T-helper 22 cell (primary cell): ENCODE data around the gene ADAMTS6.
"Not testable (repeated sequence)": the region's sequence is repeated elsewhere in the genome, so short reads cannot be mapped to it uniquely, and the experiment has no call there.

Experiments
- DNase-seq: peaks from one replicate; pipeline ENCODE4 v3.0.0-alpha.2; 2020; ENCODE audit warnings: low read depth

The ADAMTS6 gene

DNA sequence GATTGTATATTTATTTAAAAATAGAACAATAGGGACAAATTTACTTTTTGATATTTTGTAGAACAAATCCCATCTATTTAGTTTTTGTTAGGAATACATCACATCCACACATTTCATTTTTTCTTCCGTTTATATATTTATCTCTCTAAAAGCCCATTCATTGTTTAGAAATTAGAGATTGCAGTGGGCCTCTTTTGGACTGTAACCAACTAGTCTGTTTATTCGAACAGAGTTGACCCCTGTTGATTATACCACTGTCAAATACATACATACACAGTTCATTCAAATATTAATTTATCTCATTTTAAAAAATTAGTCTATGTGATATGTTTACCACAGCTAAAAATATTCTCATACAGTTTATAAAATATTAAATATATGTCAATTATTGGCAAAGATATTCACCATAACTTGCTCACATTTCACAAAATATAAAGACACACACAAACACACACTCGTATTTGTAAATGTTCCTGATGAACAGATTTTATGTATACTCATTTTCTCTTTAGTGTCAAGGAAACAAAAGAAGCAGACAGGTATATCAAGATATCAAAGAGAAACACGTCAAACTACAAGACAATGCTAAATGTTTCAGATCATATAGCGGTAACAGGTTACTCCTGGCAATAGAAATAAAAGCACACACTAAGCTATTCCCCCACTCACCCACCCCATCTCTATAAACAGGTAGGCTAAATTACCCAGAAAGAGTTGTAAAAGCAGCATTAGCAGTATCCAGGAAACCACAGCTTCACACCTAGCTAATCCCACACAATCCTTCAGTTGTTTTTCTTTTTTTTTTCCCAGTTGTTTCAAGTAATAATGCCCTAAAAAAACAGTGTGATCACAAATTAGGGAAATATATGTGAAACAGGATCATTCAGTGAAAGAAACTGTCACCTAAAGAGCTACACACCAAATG is 283.9 kb downstream of the ADAMTS6 start:
- no peak for DNase-seq

DNA sequence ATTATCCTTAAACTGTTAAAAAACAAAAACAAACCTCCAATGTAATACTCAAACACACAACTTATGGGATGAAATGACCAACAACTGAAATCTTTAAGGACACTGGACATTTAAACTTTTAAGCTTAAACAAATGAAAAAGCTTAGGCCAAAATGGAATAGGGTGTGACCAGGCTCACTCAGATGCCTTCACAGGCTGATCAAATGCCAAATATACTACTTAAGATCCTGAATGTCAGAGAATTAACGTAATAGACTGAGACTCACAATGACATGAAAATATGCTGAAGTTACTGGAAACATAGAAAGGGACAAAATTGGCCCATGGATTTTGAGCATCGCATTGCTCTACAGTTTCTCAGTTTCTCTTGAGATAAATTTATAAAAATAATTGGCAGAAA is 286.8 kb downstream of the ADAMTS6 start:
- DNase-seq: no peak

GRCh38 chr5:65192331-65192730 is 289.4 kb downstream of the ADAMTS6 start:
- no peak for DNase-seq

GRCh38 chr5:65191554-65192135 is 290.1 kb downstream of the ADAMTS6 start:
- DNase-seq: no peak

- no peak for DNase-seq
These were observed 291.2 kb downstream of the ADAMTS6 start for GRCh38 chr5:65190328-65191053.

DNA sequence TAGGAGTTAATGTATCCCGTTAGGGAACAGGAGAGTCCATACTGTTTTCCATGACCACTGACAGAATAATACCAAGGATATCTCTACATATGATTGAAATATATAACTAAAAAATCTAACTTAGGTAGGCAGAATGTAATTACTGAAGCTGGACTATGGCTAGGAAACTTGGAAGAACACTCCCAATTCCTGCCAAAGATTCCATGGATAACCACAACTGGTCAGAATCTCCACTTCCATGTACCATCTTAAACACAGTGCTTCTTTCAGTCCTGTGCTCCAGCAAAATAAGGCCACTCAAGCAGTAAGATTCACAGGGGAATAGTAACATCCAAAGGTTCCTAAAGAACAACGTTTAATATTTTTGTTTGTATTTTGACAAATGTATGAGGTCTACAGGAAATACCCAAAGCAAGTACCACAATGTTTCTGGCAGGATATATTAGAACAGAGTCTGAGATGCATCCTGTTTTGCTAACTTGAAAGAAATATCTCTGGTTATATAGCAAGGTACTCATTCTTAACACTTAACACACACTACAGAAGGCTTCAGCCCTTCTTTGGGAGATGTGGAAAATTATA is 295.0 kb downstream of the ADAMTS6 start:
- no peak for DNase-seq

DNA sequence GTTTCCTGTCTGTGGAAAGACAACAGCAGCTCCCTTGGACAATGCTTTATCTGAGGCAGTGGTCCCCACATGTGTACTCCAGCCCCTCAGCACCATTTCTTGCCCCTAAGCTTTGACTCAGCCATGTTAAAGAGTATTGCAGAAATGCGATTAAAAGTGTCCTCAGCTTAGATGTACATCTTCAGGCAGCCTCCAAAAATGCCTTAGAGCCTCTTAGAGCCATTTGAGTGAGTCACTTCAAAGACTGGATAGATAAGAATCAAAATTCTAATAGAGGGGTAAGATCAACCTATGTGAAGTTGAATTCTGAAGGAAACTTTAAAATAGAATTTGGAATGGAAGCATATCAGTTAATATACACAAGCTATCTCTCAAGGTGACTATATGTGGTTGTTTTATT is 296.3 kb downstream of the ADAMTS6 start:
- DNase-seq: no peak

GRCh38 chr5:65184780-65185179 is 296.9 kb downstream of the ADAMTS6 start:
- DNase-seq: no peak

DNA sequence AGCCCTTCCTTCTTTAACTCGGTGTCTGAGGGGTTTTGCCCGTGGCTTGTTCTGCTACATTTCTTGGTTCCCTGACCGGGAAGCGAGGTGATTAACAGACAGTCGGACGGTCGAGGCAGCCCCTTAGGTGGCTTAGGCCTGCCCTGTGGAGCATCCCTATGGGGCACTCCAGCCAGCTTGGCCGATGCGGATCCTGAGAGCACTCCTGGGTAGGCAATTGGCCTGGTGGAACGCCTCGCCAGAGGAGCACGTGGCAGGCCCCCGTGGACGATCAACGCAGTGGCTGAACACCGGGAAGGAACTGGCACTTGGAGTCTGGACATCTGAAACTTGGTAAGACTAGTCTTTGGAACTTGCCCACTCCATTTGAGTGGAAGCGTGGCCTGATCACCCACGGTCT is 307.5 kb downstream of the ADAMTS6 start:
- not testable (repeated sequence) for DNase-seq

DNA sequence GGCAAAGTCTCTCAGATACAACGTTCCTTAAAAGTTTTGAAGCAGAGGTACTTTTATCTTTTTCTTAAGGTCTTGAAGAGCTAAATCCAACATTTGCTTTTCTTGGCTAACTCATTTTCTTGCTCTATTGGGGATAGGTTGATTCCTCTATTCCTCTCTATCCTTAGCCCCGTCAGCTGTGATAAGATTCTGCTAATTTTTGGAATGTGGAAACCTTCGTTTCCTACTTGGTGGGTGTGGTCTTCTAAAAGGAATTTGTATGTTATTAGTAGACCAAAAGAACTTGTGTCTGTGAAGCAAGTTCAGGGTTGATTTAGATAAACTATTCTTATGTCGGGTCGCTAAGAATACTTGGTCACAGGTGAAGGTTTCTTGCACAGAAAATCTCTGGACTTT is 308.6 kb downstream of the ADAMTS6 start:
- no peak for DNase-seq

GRCh38 chr5:65172486-65173129 is 309.1 kb downstream of the ADAMTS6 start:
- DNase-seq: no peak

DNA sequence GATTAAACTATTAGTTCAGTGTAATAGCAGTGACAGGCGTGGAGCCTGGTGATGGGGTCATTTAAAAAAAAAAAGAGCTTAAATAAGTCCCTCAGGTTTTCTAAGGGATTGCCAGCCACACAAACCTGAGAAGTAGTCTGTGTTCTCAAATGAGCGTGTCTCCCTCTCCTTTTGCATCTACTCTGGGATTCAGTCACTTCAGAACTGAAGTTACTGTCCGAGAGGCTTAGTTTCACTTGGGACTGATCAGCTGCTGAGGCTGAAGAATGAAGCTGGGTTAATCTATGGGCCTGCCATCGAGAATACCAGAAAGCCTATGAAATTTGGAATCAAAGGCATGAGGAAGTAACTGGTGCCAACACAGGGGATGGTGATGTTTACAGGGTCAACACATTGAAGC is 310.1 kb downstream of the ADAMTS6 start:
- no peak for DNase-seq

- DNase-seq: no peak
These were observed 318.0 kb downstream of the ADAMTS6 start for GRCh38 chr5:65163698-65164097.

DNA sequence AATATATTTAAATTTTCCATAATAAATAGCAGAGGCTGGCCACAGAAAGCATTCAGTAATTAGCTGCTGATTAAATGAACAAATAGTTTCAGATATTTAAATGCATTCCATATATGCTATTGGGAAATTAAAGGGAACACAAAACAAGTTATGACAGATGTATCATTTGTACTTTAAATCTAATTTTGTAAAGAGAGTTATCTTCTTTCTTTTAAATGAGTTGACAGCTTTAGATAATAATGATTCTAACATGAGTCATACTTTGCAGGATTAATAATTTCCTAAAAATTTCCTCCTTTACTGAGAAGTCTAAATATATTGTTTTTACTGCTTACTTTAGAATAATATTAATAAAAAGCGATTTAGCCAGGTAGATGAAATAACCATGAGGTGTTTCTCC is 320.1 kb downstream of the ADAMTS6 start:
- DNase-seq: no peak

DNA sequence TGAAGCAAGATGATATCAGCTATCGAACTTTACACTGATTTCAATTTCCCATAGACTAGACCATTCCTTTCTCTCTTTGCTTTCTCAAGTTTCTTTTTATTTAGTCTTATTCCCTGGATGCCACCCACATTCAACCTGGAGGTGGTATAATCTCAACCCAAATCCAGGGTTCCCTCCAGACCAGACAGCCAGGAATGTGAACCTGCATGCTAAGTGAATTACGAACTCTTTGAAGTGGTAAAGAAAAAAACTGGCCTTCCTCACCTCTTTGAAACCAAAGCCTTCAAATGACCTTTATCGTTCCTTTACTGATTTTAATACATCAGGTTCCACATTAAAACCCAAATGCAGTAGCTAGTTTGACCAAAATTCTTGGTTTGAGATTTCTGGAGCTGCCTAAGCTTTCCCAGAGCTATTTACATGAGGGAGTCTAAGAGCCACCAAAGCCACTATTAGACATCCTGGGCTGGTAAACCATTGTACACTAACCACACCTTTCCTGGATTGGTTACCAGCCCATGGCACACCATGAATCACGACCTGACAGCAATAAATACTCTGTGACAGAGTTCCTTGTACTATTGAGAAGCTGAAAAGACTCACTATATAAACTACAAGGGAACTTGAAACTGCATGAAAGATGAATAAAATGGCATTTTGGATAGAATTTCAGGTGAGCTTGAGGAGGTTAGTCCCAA is 323.7 kb downstream of the ADAMTS6 start:
- no peak for DNase-seq

DNA sequence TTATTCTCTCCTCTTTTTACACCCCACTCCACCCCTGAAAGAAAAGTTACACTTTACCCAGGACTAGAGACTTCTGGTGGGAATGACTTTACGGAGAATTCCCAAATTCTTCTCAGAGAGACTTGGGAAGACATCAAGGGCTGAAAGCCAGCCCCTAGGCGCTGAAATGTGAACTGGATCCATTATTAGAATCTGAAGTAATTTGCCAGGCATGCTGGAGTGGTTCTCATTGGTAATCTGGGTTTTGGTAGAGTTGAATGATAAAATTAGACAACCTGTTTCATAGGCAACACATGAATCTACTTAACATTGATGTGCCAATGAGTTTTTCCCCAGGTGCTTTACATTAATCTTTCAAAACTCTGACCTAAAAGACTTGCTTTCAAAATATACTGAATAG is 324.8 kb downstream of the ADAMTS6 start:
- DNase-seq: no peak

GRCh38 chr5:65152131-65152530 is 329.6 kb downstream of the ADAMTS6 start:
- DNase-seq: no peak

- DNase-seq: no peak
These were observed 330.1 kb downstream of the ADAMTS6 start for GRCh38 chr5:65151614-65152013.

DNA sequence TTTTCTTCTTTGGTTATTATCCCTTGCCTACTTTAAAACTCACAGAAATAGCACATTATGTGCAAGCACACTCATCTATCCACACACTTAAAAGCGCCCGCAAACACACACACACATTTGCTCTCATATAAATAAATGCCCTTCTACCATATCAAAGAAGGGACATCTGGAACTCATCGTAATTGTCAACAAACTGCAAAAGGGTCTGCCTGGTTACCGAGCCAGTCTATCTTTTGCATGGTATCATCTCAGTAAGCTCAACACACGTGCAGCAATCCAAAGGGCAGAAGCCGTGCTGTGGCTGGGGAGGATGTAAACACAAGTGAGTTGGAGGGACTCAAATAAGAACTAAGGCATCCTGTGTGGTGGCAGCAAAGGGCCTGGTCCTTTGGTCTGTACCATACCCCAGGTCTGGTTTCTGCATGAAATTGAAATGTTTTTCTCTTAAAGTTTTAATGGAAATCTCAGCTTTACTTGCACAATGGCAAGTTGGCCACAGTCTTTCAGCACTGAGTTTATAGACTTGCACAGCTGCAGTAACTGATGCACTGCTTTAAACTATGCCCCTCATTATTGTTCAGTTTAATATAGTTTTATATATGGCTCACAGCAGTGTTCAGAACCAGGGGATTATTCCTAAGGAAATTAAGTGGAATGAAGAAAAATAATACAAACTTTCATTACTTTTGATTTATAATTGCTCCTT is 331.0 kb downstream of the ADAMTS6 start:
- DNase-seq: no peak

DNA sequence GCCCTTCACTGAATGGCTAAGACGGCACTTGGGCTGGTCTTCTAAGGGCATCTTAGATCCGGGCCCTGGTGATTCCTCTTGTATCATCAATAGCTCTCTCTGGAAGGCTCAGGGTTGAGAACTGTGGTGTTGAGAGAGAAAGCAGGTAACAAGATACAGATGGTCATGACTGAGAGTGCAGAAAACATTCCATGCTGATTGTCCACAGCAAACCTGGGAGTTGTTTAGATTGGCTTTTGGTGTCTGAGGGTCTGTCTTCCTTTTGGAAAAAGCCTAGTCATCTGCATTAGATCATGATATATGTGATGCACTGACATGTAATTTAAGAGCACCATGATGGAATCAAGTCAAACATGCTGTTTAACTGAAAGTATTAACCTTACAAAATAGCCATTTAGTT is 331.9 kb downstream of the ADAMTS6 start:
- no peak for DNase-seq
